ENCODE data around the gene SPATA2L. TPM values are rescaled to one million over a fixed set of nuclear protein-coding genes. Genes with fewer than 3 reads are reported as not detected.
"Not testable (repeated sequence)": the region's sequence is repeated elsewhere in the genome, so short reads cannot be mapped to it uniquely, and the experiment has no call there.

SPATA2L gene
- total RNA-seq, 1 experiment from 2014 or later = 12.7 TPM

DNA sequence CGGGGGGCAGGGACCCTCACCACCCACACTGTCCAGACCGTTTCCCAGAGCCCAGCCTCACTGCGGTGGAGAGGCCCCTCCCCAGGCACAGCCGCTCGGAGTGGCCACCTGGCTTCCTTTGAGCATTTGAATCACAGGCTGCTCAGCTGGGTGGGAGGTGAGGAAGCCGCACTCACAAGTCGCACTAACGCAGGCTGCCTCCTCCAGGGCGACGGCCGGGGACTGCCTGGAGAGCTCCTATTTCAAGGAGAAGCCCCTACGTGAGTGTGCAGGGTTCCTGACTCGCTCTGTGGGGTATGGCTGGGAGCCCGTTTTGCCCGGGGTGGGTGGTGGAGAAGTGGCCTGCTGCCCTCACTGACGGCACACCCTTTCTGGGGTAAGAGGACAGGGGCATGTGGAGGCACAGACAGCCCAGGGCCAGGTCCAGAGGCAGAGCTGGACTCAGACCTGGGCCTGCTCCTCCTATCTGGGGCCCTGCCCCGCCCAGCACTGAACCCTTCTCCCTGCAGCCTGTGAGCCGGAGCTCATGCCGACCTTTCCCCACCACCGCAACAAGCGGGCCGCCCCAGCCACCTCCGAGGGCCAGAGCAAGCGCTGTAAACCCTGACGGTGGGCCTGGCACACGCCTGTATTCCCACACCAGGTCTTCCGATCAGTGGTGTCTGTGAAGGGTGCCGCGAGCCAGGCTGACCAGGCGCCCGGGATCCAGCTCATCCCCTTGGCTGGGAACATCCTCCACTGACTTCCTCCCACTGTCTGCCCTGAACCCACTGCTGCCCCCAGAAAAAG lies 6.2 kb downstream of the SPATA2L start:
- DNase-seq (ENCODE audit: low read depth, low spot score) (no peak), ATAC-seq (peak; percentile 15)
- Histone ChIP-seq H3K27ac (ENCODE audit: low read length) (no peak overlapping the region), H3K4me1 (ENCODE audit: control insufficient read depth, insufficient read depth, low read length) (no peaks in the 10 kb centered on the region; the same call in 1 of the 2 replicates), H3K36me3 (ENCODE audit: control insufficient read depth, insufficient read depth, low read length) (no peaks in the 10 kb centered on the region), H3K4me3 (ENCODE audit: low read depth in 2 of 2, low read length in 2 of 2) (no peak overlapping the region), H3K9me3 (ENCODE audit: control insufficient read depth, insufficient read depth, low read depth, low read length) (no peaks in the 10 kb centered on the region), H3K27me3 (ENCODE audit: control insufficient read depth, insufficient read depth, low read length) (no peaks in the 10 kb centered on the region)
- TF ChIP-seq SIN3A (IDR thresholded peaks at IDR 0.05; ENCODE audit: borderline replicate concordance, insufficient read depth, low read depth, low read length) (no peak), POLR2AphosphoS5 (IDR thresholded peaks at IDR 0.05; ENCODE audit: low read depth, low read length) (no peak), TCF7L2 (IDR thresholded peaks at IDR 0.05; ENCODE audit: low read depth, low read length) (no peak)
- TF ChIP-seq, protein P1, sequence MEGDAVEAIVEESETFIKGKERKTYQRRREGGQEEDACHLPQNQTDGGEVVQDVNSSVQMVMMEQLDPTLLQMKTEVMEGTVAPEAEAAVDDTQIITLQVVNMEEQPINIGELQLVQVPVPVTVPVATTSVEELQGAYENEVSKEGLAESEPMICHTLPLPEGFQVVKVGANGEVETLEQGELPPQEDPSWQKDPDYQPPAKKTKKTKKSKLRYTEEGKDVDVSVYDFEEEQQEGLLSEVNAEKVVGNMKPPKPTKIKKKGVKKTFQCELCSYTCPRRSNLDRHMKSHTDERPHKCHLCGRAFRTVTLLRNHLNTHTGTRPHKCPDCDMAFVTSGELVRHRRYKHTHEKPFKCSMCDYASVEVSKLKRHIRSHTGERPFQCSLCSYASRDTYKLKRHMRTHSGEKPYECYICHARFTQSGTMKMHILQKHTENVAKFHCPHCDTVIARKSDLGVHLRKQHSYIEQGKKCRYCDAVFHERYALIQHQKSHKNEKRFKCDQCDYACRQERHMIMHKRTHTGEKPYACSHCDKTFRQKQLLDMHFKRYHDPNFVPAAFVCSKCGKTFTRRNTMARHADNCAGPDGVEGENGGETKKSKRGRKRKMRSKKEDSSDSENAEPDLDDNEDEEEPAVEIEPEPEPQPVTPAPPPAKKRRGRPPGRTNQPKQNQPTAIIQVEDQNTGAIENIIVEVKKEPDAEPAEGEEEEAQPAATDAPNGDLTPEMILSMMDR (IDR thresholded peaks at IDR 0.05) = no peak
- TF ChIP-seq, protein P2, sequence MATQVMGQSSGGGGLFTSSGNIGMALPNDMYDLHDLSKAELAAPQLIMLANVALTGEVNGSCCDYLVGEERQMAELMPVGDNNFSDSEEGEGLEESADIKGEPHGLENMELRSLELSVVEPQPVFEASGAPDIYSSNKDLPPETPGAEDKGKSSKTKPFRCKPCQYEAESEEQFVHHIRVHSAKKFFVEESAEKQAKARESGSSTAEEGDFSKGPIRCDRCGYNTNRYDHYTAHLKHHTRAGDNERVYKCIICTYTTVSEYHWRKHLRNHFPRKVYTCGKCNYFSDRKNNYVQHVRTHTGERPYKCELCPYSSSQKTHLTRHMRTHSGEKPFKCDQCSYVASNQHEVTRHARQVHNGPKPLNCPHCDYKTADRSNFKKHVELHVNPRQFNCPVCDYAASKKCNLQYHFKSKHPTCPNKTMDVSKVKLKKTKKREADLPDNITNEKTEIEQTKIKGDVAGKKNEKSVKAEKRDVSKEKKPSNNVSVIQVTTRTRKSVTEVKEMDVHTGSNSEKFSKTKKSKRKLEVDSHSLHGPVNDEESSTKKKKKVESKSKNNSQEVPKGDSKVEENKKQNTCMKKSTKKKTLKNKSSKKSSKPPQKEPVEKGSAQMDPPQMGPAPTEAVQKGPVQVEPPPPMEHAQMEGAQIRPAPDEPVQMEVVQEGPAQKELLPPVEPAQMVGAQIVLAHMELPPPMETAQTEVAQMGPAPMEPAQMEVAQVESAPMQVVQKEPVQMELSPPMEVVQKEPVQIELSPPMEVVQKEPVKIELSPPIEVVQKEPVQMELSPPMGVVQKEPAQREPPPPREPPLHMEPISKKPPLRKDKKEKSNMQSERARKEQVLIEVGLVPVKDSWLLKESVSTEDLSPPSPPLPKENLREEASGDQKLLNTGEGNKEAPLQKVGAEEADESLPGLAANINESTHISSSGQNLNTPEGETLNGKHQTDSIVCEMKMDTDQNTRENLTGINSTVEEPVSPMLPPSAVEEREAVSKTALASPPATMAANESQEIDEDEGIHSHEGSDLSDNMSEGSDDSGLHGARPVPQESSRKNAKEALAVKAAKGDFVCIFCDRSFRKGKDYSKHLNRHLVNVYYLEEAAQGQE (IDR thresholded peaks at IDR 0.05; ENCODE audit: insufficient read depth in 1 of 2, low read depth in 2 of 2, low read length in 1 of 2) = no peak
- ChIA-PET POLR2A (interaction anchor here (0.5 kb wide), 1 partner anchor 1220 kb away, joined by 3 read pairs; no protein-coding TSS in a partner anchor), CTCF (interaction anchor here (0.7 kb wide), 1 partner anchor 51 kb away, joined by 3 read pairs; no protein-coding TSS in a partner anchor)
- no TSS peak for BruUV-seq (replicated peaks)
- in situ Hi-C loops (cut with HindIII; ENCODE audit: low pct_unique_long_range_greater_than_20kb, low sequenced_read_pairs) = no loop called here
- intact Hi-C loops (cut with micrococcal nuclease; ENCODE audit: unreplicated experiment) = no loop called here

DNA sequence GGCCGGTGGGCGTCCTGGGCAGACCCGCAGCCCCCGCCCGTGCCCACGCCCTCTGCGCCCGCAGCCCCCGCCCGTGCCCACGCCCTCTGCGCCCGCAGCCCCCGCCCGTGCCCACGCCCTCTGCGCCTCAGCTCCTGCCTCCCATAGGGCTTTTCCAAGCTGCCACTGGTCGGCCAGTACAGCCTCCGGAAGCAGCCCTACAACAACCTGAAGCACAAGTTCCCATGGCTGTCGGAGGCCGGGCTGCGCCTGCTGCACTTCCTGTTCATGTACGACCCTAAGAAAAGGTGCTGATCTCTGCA lies 6.8 kb downstream of the SPATA2L start:
- in situ Hi-C loops (cut with HindIII; ENCODE audit: low pct_unique_long_range_greater_than_20kb, low sequenced_read_pairs); CTCF ChIA-PET; H3K4me1 ChIP-seq (ENCODE audit: control insufficient read depth, insufficient read depth, low read length); DNase-seq (ENCODE audit: low read depth, low spot score); ATAC-seq; BruUV-seq (replicated peaks); H3K27me3 ChIP-seq (ENCODE audit: control insufficient read depth, insufficient read depth, low read length); H3K27ac ChIP-seq (ENCODE audit: low read length); intact Hi-C loops (cut with micrococcal nuclease; ENCODE audit: unreplicated experiment); H3K4me3 ChIP-seq (ENCODE audit: low read depth in 2 of 2, low read length in 2 of 2); H3K36me3 ChIP-seq (ENCODE audit: control insufficient read depth, insufficient read depth, low read length); H3K9me3 ChIP-seq (ENCODE audit: control insufficient read depth, insufficient read depth, low read depth, low read length): not testable (repeated sequence)
- POLR2A ChIA-PET = interaction anchor here (0.5 kb wide), 1 partner anchor 1220 kb away, joined by 3 read pairs; no protein-coding TSS in a partner anchor

Measured in Panc1 (cell line).